GM15510 (cell line): ENCODE measurements around the gene ZBTB48.

ENCODE experiments used
- POLR2A ChIP-seq: IDR thresholded peaks from 3 replicates; pipeline ENCODE4 v1.6.1; 2011; ENCODE audit warnings: borderline replicate concordance; ENCODE audit not compliant: insufficient read length; ENCODE audit errors: extremely low read depth

The ZBTB48 gene

GRCh38 chr1:6593810-6594209 lies 14.0 kb downstream of the ZBTB48 start:
- no peak for TF ChIP-seq POLR2A

- TF ChIP-seq POLR2A, result no peak
These were observed 15.4 kb downstream of the ZBTB48 start for GRCh38 chr1:6594977-6595740.

GRCh38 chr1:6596351-6596750 lies 16.6 kb downstream of the ZBTB48 start:
- no peak for TF ChIP-seq POLR2A

GRCh38 chr1:6596886-6597776 lies 17.3 kb downstream of the ZBTB48 start:
- TF ChIP-seq POLR2A, result no peak

- TF ChIP-seq POLR2A, result no peak
These were observed 18.0 kb downstream of the ZBTB48 start for GRCh38 chr1:6597777-6598131.

- no peak for TF ChIP-seq POLR2A
These were observed 19.6 kb downstream of the ZBTB48 start for GRCh38 chr1:6599141-6599975.

GRCh38 chr1:6600410-6601048 lies 20.7 kb downstream of the ZBTB48 start:
- TF ChIP-seq POLR2A, result no peak

- no peak for TF ChIP-seq POLR2A
These were observed 21.5 kb downstream of the ZBTB48 start for GRCh38 chr1:6601049-6601922.

GRCh38 chr1:6601923-6602668 lies 22.3 kb downstream of the ZBTB48 start:
- TF ChIP-seq POLR2A, result no peak

GRCh38 chr1:6602669-6603237 lies 23.0 kb downstream of the ZBTB48 start, which contains the start of gene KLHL21:
TSS of gene KLHL21 (minus strand) at chr1:6602869. CDS start at chr1:6602817, 52 bp downstream.
- peak; percentile 97 for TF ChIP-seq POLR2A

- TF ChIP-seq POLR2A, result no peak
These were observed 23.6 kb downstream of the ZBTB48 start for GRCh38 chr1:6603238-6603914.

- TF ChIP-seq POLR2A, result no peak
These were observed 24.2 kb downstream of the ZBTB48 start for GRCh38 chr1:6603915-6604558.
